ENCODE results near the gene TMEM182. TPM values are rescaled to one million over a fixed set of nuclear protein-coding genes. Genes with fewer than 3 reads are reported as not detected.

Gene TMEM182
- total RNA-seq, 2 donors from 2014 or later: 75.4 to 212 TPM

- H3K27me3 ChIP-seq: no peaks in the 10 kb centered on the region
- no peak for TF ChIP-seq CTCF (IDR thresholded peaks at IDR 0.05)
- no peak overlapping the region for H3K4me3 ChIP-seq
- peak overlapping the region; percentile 63 to 87 for H3K27ac ChIP-seq
- peaks cover 19% of the 10 kb centered on the region for H3K36me3 ChIP-seq
- no peak for DNase-seq (ENCODE audit: low spot score)
- peaks cover 0 to 36% of the 10 kb centered on the region in 2 donors for H3K4me1 ChIP-seq
- peaks cover 0 to 29% of the 10 kb centered on the region in 2 donors for H3K9me3 ChIP-seq
Measured at GRCh38 chr2:102803041-102803896, 41.4 kb downstream of the TMEM182 start.

GRCh38 chr2:102803897-102804217, 42.0 kb downstream of the TMEM182 start:
- Histone ChIP-seq H3K4me3 (no peak overlapping the region), H3K36me3 (peaks cover 17% of the 10 kb centered on the region), H3K27ac (peak overlapping the region; percentile 63 to 87), H3K27me3 (no peaks in the 10 kb centered on the region), H3K4me1 (peaks cover 0 to 36% of the 10 kb centered on the region in 2 donors), H3K9me3 (peaks cover 0 to 29% of the 10 kb centered on the region in 2 donors)
- no peak for TF ChIP-seq CTCF (IDR thresholded peaks at IDR 0.05)
- DNase-seq (ENCODE audit: low spot score): no peak

- peak; percentile 64 for DNase-seq (ENCODE audit: low spot score)
- Histone ChIP-seq H3K27me3 (no peaks in the 10 kb centered on the region), H3K27ac (peak overlapping the region; percentile 37 to 63), H3K4me1 (peaks cover 0 to 36% of the 10 kb centered on the region in 2 donors), H3K36me3 (no peaks in the 10 kb centered on the region), H3K9me3 (peaks cover 0 to 11% of the 10 kb centered on the region in 2 donors), H3K4me3 (no peak overlapping the region)
- peak; percentile 64 to 81 for TF ChIP-seq CTCF (IDR thresholded peaks at IDR 0.05)
Measured at GRCh38 chr2:102806250-102806837, 44.5 kb downstream of the TMEM182 start.

- DNase-seq (ENCODE audit: low spot score): no peak
- Histone ChIP-seq H3K27ac (peak overlapping the region; percentile 43 to 54), H3K36me3 (no peaks in the 10 kb centered on the region), H3K4me3 (no peak overlapping the region), H3K27me3 (no peaks in the 10 kb centered on the region), H3K9me3 (no peaks in the 10 kb centered on the region), H3K4me1 (peaks cover 0 to 6% of the 10 kb centered on the region in 2 donors)
- TF ChIP-seq CTCF (IDR thresholded peaks at IDR 0.05): no peak
Measured at GRCh38 chr2:102809291-102810189, 47.7 kb downstream of the TMEM182 start.

- DNase-seq (ENCODE audit: low spot score): no peak
- H3K27ac ChIP-seq: no peak overlapping the region
Measured at GRCh38 chr2:102815285-102815684, 53.5 kb downstream of the TMEM182 start.

More at GRCh38 chr2:102815285-102815684, 53.5 kb downstream of the TMEM182 start:
- Histone ChIP-seq H3K4me3 (no peak overlapping the region), H3K27me3 (no peaks in the 10 kb centered on the region), H3K9me3 (no peaks in the 10 kb centered on the region), H3K36me3 (no peaks in the 10 kb centered on the region), H3K4me1 (no peaks in the 10 kb centered on the region)
- TF ChIP-seq CTCF (IDR thresholded peaks at IDR 0.05): no peak

Measured in right atrium auricular region (tissue), 2 donors.